GM23338 (cell line): ENCODE data around the gene KIAA2012. TPM values are rescaled to one million over a fixed set of nuclear protein-coding genes. Genes with fewer than 3 reads are reported as not detected.

Experiments used
- ATAC-seq: fragments of 200-7000 bp; cut with Tn5 transposase; 3 replicates; pipeline ENCODE4 v1.9.1; 2020
- DNase-seq: peaks from one replicate; pipeline ENCODE4 v3.0.0-alpha.2; 2015; ENCODE audit warnings: low spot score
- H2AFZ ChIP-seq: fragments of 200-600 bp; sonication (generic); 2 replicates; pipeline ENCODE4 v1.8.0; 2016; ENCODE audit warnings: antibody characterized with exemption, mild to moderate bottlenecking, moderate library complexity
- H3F3A ChIP-seq: fragments of 200-600 bp; sonication (generic); replicated peaks from 2 replicates; pipeline ENCODE4 v1.8.0; 2017; ENCODE audit warnings: antibody characterized with exemption, mixed run types, low read depth
- H3K27ac ChIP-seq: fragments of 200-600 bp; sonication (generic); 2 replicates; pipeline ENCODE4 v1.6.1; 2016; ENCODE audit warnings: low read depth
- H3K27me3 ChIP-seq: fragments of 200-600 bp; sonication (generic); 2 replicates; pipeline ENCODE4 v1.8.0; 2016; ENCODE audit warnings: mild to moderate bottlenecking, mixed run types, moderate library complexity; ENCODE audit not compliant: insufficient read depth
- H3K36me3 ChIP-seq: fragments of 200-600 bp; sonication (generic); 2 replicates; pipeline ENCODE4 v1.8.0; 2016; ENCODE audit warnings: mild to moderate bottlenecking; ENCODE audit not compliant: insufficient read depth
- H3K4me1 ChIP-seq: fragments of 200-600 bp; sonication (generic); 2 replicates; pipeline ENCODE4 v1.8.0; 2016; ENCODE audit warnings: mild to moderate bottlenecking, moderate library complexity; ENCODE audit not compliant: insufficient read depth
- H3K4me2 ChIP-seq: fragments of 200-600 bp; sonication (generic); 2 replicates; pipeline ENCODE4 v1.7.1; 2017; ENCODE audit warnings: mixed run types
- H3K4me3 ChIP-seq: fragments of 200-600 bp; sonication (generic); 2 replicates; pipeline ENCODE4 v1.6.1; 2016; ENCODE audit warnings: mixed run types
- H3K79me2 ChIP-seq: fragments of 200-600 bp; sonication (generic); replicated peaks from 2 replicates; pipeline ENCODE4 v1.8.0; 2017; ENCODE audit warnings: mild to moderate bottlenecking; ENCODE audit not compliant: insufficient read depth
- H3K9me2 ChIP-seq: fragments of 200-600 bp; sonication (generic); 2 replicates; pipeline ENCODE4 v1.8.0; 2017; ENCODE audit not compliant: insufficient read depth
- H4K20me1 ChIP-seq: fragments of 200-600 bp; sonication (generic); replicated peaks from 2 replicates; pipeline ENCODE4 v1.8.0; 2017; ENCODE audit warnings: mild to moderate bottlenecking; ENCODE audit not compliant: insufficient read depth
- H3K27ac Mint-ChIP-seq: 2 replicates; pipeline ENCODE4 v1.8.0; 2020; ENCODE audit warnings: inconsistent platforms, mild to moderate bottlenecking, moderate library complexity, mixed read lengths
- H3K27me3 Mint-ChIP-seq: 3 replicates; pipeline ENCODE4 v1.8.0; 2022; ENCODE audit warnings: low read depth, mild to moderate bottlenecking, moderate library complexity, mixed read lengths, inconsistent platforms; ENCODE audit not compliant: insufficient read depth, poor library complexity
- H3K36me3 Mint-ChIP-seq: 3 replicates; pipeline ENCODE4 v1.8.0; 2021; ENCODE audit warnings: low read depth, mild to moderate bottlenecking, inconsistent platforms, moderate library complexity, mixed read lengths
- H3K4me1 Mint-ChIP-seq: 3 replicates; pipeline ENCODE4 v1.8.0; 2020; ENCODE audit warnings: mild to moderate bottlenecking, inconsistent platforms, mixed read lengths
- H3K4me3 Mint-ChIP-seq: 3 replicates; pipeline ENCODE4 v1.8.0; 2021; ENCODE audit warnings: moderate library complexity, mild to moderate bottlenecking, inconsistent platforms, mixed read lengths
- H3K9me3 Mint-ChIP-seq: 3 replicates; pipeline ENCODE4 v1.8.0; 2020; ENCODE audit warnings: moderate library complexity, mild to moderate bottlenecking, inconsistent platforms, mixed read lengths
- CREB1 ChIP-seq: fragments of 250-450 bp; sonication (Bioruptor Pico); IDR thresholded peaks from 2 replicates; pipeline ENCODE4 v1.5.0; 2020; ENCODE audit warnings: low read depth, mild to moderate bottlenecking, moderate library complexity
- EZH2 ChIP-seq: fragments of 200-600 bp; sonication (generic); IDR thresholded peaks from one replicate; pipeline ENCODE4 v1.8.0; 2017; ENCODE audit warnings: antibody characterized with exemption, mild to moderate bottlenecking, low read depth; ENCODE audit not compliant: unreplicated experiment
- EZH2phosphoT487 ChIP-seq: fragments of 200-600 bp; sonication (generic); IDR thresholded peaks from one replicate; pipeline ENCODE4 v1.8.1; 2018; ENCODE audit warnings: antibody characterized with exemption; ENCODE audit not compliant: unreplicated experiment
- JUNB ChIP-seq: IDR thresholded peaks from one replicate; pipeline ENCODE4 v1.6.1; 2016; ENCODE audit warnings: antibody characterized with exemption; ENCODE audit not compliant: unreplicated experiment
- POLR2AphosphoS5 ChIP-seq: IDR thresholded peaks from 2 replicates; pipeline ENCODE4 v1.6.1; 2016; ENCODE audit warnings: antibody characterized with exemption, low read depth
- STAT1 ChIP-seq: IDR thresholded peaks from one replicate; pipeline ENCODE4 v1.6.1; 2016; ENCODE audit warnings: antibody characterized with exemption; ENCODE audit not compliant: unreplicated experiment
- ZNF331 ChIP-seq: fragments of 250-450 bp; sonication (Bioruptor Pico); IDR thresholded peaks from 2 replicates; pipeline ENCODE4 v1.5.0; 2020; ENCODE audit warnings: low read depth, mild to moderate bottlenecking, moderate library complexity
- polyA plus RNA-seq: library from polyadenylated mRNA; unstranded; fragments of >200 nt; fragmentation: Nextera tagmentation; extraction: Ambion mirVana; gene quantifications from 2 replicates; pipeline ENCODE4 v1.2.1, GENCODE V29; 2016
- total RNA-seq: library from RNA; depleted of rRNA; stranded (reverse); fragments of >200 nt; shearing (Covaris generic); gene quantifications from 2 replicates; pipeline ENCODE4 v1.2.3, GENCODE V29; 2014
- TF ChIP-seq, protein P1 (sequence below), 2 experiments: fragments of 200-600 bp in 1 of 2; sonication (generic) in 1 of 2; conservative IDR thresholded peaks; 2 replicates each; pipeline versions ENCODE4 v1.5.1 to v1.6.1; 2016 to 2017; ENCODE audit warnings: antibody characterized with exemption in 2 of 2, low read depth in 2 of 2, mild to moderate bottlenecking in 2 of 2, moderate library complexity in 1 of 2
- TF ChIP-seq, protein P2 (sequence below): fragments of 250-450 bp; sonication (Bioruptor Pico); IDR thresholded peaks from 2 replicates; pipeline ENCODE4 v1.5.0; 2020; ENCODE audit warnings: mild to moderate bottlenecking, moderate library complexity
- TF ChIP-seq, protein P3 (sequence below): IDR thresholded peaks from 2 replicates; pipeline ENCODE4 v1.6.1; 2016; ENCODE audit warnings: antibody characterized with exemption

KIAA2012 gene
- total and polyA plus RNA-seq, 2 experiments from 2014 or later = 0.03 to 0.08 TPM

DNA sequence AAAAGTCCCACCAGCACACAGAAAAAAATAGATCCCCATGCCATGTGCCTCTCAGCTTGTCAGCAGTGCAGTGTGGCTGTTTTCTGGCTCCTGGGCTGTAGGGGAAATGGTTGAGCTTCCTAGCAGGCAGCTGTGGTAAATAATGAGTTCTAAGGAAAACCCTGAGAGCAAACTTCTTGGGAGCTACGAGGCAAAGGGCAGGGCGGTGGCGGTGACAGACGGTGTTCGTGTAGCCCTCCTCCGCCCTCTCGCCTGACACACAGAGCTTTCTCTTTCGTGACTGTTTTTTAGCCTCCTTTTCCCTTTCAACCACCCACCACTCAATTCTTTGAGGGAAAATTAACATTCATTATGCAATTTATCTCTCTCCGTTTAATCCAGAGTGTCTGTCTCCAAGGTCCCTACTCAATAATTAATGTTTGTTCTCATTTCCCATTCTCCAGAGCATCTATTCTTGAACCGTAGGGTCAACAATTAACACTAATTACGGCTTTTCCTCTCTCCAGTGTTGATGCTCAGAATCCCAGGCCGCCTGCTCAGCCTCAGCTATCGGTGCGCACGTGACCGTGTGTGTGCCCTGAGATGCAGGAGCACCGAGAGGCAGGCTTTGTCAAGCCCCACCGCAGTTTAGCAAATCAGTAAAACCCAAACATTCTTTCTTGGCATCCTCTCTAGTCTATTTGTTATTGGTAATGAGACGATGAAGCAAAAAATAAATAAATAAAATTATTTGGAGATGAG is 50.1 kb downstream of the KIAA2012 start (continued):
- TF ChIP-seq, protein P1, sequence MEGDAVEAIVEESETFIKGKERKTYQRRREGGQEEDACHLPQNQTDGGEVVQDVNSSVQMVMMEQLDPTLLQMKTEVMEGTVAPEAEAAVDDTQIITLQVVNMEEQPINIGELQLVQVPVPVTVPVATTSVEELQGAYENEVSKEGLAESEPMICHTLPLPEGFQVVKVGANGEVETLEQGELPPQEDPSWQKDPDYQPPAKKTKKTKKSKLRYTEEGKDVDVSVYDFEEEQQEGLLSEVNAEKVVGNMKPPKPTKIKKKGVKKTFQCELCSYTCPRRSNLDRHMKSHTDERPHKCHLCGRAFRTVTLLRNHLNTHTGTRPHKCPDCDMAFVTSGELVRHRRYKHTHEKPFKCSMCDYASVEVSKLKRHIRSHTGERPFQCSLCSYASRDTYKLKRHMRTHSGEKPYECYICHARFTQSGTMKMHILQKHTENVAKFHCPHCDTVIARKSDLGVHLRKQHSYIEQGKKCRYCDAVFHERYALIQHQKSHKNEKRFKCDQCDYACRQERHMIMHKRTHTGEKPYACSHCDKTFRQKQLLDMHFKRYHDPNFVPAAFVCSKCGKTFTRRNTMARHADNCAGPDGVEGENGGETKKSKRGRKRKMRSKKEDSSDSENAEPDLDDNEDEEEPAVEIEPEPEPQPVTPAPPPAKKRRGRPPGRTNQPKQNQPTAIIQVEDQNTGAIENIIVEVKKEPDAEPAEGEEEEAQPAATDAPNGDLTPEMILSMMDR (conservative IDR thresholded peaks at IDR 0.05; ENCODE audit: low read depth in 2 of 2) = no peak
- TF ChIP-seq STAT1 (no peak), POLR2AphosphoS5 (no peak), EZH2 (no peak)

DNA sequence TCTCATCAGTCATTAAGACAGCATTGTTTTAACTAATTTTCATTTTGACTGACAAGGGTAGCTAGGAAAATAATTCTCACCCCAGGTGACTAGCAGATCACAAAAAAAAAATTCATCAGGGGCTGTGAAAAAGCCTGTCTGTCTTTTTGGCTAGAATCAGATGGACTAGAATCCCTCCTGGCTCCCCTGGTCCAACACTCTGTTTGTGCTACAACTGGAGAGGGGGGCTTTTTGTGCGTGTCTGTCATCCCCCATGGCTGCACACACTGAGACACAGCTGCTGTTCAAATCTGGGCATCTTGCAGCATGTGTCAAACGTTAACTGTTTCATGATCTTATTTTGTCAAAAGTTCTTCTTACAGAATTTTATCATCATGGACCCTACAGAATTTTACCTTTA is 51.2 kb downstream of the KIAA2012 start:
- Histone ChIP-seq H3K36me3 (no peaks in the 10 kb centered on the region), H3K9me2 (no peaks in the 10 kb centered on the region), H2AFZ (no peak overlapping the region), H3K27ac (no peak overlapping the region), H3K27me3 (no peaks in the 10 kb centered on the region), H4K20me1 (no peaks in the 10 kb centered on the region), H3K4me3 (no peak overlapping the region), H3K4me1 (peaks cover 15% of the 10 kb centered on the region), H3K4me2 (no peak overlapping the region), H3K79me2 (no peaks in the 10 kb centered on the region), H3F3A (no peaks in the 10 kb centered on the region; the same call in 1 of the 2 replicates)
- H3K4me1 Mint-ChIP-seq = peaks cover 15% of the 10 kb centered on the region
- H3K27me3 Mint-ChIP-seq = peaks cover 7% of the 10 kb centered on the region
- H3K27ac Mint-ChIP-seq = no peak overlapping the region
- peaks cover 7% of the 10 kb centered on the region; the same call in 2 of the 3 replicates for H3K36me3 Mint-ChIP-seq
- H3K9me3 Mint-ChIP-seq = peaks cover 17% of the 10 kb centered on the region
- ATAC-seq (no peak), DNase-seq (no peak)
- no peak overlapping the region for H3K4me3 Mint-ChIP-seq
- TF ChIP-seq EZH2phosphoT487 = no peak
- TF ChIP-seq JUNB = no peak
- TF ChIP-seq POLR2AphosphoS5 = no peak
- TF ChIP-seq, protein P2, sequence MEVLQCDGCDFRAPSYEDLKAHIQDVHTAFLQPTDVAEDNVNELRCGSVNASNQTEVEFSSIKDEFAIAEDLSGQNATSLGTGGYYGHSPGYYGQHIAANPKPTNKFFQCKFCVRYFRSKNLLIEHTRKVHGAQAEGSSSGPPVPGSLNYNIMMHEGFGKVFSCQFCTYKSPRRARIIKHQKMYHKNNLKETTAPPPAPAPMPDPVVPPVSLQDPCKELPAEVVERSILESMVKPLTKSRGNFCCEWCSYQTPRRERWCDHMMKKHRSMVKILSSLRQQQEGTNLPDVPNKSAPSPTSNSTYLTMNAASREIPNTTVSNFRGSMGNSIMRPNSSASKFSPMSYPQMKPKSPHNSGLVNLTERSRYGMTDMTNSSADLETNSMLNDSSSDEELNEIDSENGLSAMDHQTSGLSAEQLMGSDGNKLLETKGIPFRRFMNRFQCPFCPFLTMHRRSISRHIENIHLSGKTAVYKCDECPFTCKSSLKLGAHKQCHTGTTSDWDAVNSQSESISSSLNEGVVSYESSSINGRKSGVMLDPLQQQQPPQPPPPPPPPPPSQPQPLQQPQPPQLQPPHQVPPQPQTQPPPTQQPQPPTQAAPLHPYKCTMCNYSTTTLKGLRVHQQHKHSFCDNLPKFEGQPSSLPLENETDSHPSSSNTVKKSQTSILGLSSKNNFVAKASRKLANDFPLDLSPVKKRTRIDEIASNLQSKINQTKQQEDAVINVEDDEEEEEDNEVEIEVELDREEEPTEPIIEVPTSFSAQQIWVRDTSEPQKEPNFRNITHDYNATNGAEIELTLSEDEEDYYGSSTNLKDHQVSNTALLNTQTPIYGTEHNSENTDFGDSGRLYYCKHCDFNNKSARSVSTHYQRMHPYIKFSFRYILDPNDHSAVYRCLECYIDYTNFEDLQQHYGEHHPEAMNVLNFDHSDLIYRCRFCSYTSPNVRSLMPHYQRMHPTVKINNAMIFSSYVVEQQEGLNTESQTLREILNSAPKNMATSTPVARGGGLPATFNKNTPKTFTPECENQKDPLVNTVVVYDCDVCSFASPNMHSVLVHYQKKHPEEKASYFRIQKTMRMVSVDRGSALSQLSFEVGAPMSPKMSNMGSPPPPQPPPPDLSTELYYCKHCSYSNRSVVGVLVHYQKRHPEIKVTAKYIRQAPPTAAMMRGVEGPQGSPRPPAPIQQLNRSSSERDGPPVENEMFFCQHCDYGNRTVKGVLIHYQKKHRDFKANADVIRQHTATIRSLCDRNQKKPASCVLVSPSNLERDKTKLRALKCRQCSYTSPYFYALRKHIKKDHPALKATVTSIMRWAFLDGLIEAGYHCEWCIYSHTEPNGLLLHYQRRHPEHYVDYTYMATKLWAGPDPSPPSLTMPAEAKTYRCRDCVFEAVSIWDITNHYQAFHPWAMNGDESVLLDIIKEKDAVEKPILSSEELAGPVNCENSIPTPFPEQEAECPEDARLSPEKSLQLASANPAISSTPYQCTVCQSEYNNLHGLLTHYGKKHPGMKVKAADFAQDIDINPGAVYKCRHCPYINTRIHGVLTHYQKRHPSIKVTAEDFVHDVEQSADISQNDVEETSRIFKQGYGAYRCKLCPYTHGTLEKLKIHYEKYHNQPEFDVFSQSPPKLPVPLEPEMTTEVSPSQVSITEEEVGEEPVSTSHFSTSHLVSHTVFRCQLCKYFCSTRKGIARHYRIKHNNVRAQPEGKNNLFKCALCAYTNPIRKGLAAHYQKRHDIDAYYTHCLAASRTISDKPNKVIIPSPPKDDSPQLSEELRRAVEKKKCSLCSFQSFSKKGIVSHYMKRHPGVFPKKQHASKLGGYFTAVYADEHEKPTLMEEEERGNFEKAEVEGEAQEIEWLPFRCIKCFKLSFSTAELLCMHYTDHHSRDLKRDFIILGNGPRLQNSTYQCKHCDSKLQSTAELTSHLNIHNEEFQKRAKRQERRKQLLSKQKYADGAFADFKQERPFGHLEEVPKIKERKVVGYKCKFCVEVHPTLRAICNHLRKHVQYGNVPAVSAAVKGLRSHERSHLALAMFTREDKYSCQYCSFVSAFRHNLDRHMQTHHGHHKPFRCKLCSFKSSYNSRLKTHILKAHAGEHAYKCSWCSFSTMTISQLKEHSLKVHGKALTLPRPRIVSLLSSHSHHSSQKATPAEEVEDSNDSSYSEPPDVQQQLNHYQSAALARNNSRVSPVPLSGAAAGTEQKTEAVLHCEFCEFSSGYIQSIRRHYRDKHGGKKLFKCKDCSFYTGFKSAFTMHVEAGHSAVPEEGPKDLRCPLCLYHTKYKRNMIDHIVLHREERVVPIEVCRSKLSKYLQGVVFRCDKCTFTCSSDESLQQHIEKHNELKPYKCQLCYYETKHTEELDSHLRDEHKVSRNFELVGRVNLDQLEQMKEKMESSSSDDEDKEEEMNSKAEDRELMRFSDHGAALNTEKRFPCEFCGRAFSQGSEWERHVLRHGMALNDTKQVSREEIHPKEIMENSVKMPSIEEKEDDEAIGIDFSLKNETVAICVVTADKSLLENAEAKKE (CRISPR knock-in tag) = no peak
- TF ChIP-seq, protein P1 (conservative IDR thresholded peaks at IDR 0.05; ENCODE audit: low read depth in 2 of 2) = no peak
- TF ChIP-seq ZNF331 = no peak
- TF ChIP-seq, protein P3, sequence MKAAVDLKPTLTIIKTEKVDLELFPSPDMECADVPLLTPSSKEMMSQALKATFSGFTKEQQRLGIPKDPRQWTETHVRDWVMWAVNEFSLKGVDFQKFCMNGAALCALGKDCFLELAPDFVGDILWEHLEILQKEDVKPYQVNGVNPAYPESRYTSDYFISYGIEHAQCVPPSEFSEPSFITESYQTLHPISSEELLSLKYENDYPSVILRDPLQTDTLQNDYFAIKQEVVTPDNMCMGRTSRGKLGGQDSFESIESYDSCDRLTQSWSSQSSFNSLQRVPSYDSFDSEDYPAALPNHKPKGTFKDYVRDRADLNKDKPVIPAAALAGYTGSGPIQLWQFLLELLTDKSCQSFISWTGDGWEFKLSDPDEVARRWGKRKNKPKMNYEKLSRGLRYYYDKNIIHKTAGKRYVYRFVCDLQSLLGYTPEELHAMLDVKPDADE = no peak
- no peak for TF ChIP-seq CREB1
- no peak for TF ChIP-seq STAT1
- TF ChIP-seq EZH2 = no peak
